Measurements from ENCODE around the gene RXRG. TPM values are rescaled to one million over a fixed set of nuclear protein-coding genes. Genes with fewer than 3 reads are reported as not detected.

Gene RXRG
- total RNA-seq, 6 experiments from 2014 or later: 0.26 to 0.32 TPM; not detected in 4

DNA sequence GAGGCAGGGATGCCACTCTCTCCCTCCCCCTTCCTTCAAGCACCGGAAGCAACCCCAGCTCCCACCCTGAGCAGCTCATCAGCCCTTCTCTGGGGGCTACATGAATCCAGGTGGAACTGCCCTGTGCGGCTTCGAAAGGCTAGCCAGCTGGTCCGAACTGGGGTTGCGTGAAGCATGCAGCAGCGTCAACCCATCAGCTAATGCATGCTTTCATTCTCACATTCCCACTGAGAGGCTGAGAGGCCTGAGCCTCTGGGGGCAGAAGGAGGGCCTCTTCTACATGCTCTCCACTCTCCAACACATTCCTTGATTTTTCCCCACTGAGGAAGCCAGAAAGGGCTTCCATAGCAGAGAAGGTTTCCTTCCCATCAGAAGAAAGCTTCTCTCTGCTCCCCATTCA, 5.6 kb downstream of the RXRG start:
- Histone ChIP-seq H3K9me3 (no peaks in the 10 kb centered on the region), H3K27me3 (no peaks in the 10 kb centered on the region), H3K27ac (no peak overlapping the region), H3K4me3 (no peak overlapping the region), H3K36me3 (no peaks in the 10 kb centered on the region), H3K4me1 (no peaks in the 10 kb centered on the region)
- no CpG with 5 or more reads among the region's 6 CpGs for WGBS (ENCODE audit: insufficient coverage, low coverage, low lambda C conversion rate, missing lambda C conversion rate)
- TF ChIP-seq, protein P1, sequence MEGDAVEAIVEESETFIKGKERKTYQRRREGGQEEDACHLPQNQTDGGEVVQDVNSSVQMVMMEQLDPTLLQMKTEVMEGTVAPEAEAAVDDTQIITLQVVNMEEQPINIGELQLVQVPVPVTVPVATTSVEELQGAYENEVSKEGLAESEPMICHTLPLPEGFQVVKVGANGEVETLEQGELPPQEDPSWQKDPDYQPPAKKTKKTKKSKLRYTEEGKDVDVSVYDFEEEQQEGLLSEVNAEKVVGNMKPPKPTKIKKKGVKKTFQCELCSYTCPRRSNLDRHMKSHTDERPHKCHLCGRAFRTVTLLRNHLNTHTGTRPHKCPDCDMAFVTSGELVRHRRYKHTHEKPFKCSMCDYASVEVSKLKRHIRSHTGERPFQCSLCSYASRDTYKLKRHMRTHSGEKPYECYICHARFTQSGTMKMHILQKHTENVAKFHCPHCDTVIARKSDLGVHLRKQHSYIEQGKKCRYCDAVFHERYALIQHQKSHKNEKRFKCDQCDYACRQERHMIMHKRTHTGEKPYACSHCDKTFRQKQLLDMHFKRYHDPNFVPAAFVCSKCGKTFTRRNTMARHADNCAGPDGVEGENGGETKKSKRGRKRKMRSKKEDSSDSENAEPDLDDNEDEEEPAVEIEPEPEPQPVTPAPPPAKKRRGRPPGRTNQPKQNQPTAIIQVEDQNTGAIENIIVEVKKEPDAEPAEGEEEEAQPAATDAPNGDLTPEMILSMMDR (IDR thresholded peaks at IDR 0.05): no peak
- TF ChIP-seq POLR2A (IDR thresholded peaks at IDR 0.05): no peak
- intact Hi-C loops (cut with DNase I): no loop called here
- no peak for DNase-seq
- no peak for ATAC-seq

DNA sequence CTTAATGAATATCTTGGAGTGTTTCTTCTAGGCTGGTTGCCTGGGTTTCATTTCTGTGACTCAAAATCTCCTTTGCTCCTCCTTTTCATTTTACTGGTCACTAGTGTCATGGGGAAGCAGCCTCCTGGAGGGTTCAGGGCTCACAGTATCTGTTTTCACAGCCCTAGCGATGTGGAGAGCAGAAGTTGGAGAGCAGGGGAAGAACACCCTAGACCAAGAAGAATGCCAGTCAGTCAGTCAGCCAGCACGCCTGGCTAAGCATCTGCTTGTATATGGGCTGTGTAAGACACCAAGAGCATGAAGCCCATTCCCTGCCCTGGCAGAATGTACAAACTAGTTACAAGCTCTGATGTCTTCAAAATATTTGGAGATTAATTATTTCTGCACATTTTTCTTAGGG, 7.9 kb downstream of the RXRG start:
- no peak for TF ChIP-seq POLR2A (IDR thresholded peaks at IDR 0.05)
- TF ChIP-seq, protein P1 (IDR thresholded peaks at IDR 0.05): no peak
- H3K4me1 ChIP-seq: no peaks in the 10 kb centered on the region
- 50% methylated on average over 1 of the region's 2 CpGs for WGBS (ENCODE audit: insufficient coverage, low coverage, low lambda C conversion rate, missing lambda C conversion rate)
- H3K27ac ChIP-seq: no peak overlapping the region
- no peaks in the 10 kb centered on the region for H3K9me3 ChIP-seq
- intact Hi-C loops (cut with DNase I): no loop called here
- DNase-seq (no peak), ATAC-seq (no peak)
- no peaks in the 10 kb centered on the region for H3K36me3 ChIP-seq
- no peaks in the 10 kb centered on the region for H3K27me3 ChIP-seq
- H3K4me3 ChIP-seq: no peak overlapping the region

DNA sequence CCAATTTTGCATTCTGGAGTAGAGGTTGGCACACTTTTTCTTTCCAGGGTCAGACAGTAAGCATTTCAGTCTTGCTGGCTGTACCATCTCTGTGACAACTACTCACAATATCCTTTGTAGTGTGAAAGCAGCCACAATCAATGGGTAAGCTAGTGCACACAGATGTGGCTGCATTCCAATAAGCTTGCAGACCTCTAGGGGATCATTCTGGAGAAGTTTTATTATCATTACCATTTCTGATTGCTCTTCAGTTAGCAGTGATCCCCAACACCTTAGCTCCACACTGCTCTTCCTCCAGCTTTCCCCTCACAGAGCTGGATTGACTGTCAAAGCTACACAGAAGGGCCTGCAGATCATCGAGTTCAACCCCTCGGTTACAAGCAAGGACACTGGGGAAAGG, 9.1 kb downstream of the RXRG start:
- intact Hi-C loops (cut with DNase I): no loop called here
- no peak for ATAC-seq
- 68% methylated on average over 2 of the region's 2 CpGs for WGBS (ENCODE audit: insufficient coverage, low coverage, low lambda C conversion rate, missing lambda C conversion rate)

DNA sequence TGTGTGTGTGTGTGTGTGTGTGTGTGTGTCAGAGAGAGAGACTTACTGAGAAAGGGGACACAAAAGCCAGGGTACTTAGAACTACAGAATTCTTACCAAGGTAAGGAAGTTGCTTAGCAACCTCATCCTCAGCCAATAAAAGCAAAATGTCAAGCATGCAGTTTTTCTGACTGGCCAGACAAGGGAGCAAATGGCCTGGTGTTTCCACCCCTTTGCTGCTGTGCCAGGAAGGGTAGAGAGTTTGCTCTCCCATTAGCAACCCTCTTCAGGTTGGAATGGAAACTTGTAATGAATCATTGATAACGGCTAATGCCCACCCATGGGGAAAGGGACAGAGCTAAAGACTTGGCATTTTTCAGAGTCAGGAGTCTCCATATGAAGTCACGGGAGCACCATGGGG, 10.6 kb downstream of the RXRG start:
- 0% methylated on average over 1 of the region's 2 CpGs for WGBS (ENCODE audit: insufficient coverage, low coverage, low lambda C conversion rate, missing lambda C conversion rate)
- Histone ChIP-seq H3K27me3 (no peaks in the 10 kb centered on the region), H3K4me3 (no peak overlapping the region), H3K27ac (no peak overlapping the region), H3K36me3 (no peaks in the 10 kb centered on the region), H3K9me3 (no peaks in the 10 kb centered on the region), H3K4me1 (no peaks in the 10 kb centered on the region)
- DNase-seq: no peak
- intact Hi-C loops (cut with DNase I): no loop called here
- TF ChIP-seq POLR2A (IDR thresholded peaks at IDR 0.05): no peak
- TF ChIP-seq, protein P1 (IDR thresholded peaks at IDR 0.05): no peak
- ATAC-seq: no peak

More for the DNA sequence above, 9.1 kb downstream of the RXRG start:
- Histone ChIP-seq H3K4me3 (no peak overlapping the region), H3K27ac (no peak overlapping the region), H3K36me3 (no peaks in the 10 kb centered on the region), H3K27me3 (no peaks in the 10 kb centered on the region), H3K9me3 (no peaks in the 10 kb centered on the region), H3K4me1 (no peaks in the 10 kb centered on the region)
- TF ChIP-seq, protein P1 (IDR thresholded peaks at IDR 0.05): no peak
- TF ChIP-seq POLR2A (IDR thresholded peaks at IDR 0.05): no peak
- no peak for DNase-seq

DNA sequence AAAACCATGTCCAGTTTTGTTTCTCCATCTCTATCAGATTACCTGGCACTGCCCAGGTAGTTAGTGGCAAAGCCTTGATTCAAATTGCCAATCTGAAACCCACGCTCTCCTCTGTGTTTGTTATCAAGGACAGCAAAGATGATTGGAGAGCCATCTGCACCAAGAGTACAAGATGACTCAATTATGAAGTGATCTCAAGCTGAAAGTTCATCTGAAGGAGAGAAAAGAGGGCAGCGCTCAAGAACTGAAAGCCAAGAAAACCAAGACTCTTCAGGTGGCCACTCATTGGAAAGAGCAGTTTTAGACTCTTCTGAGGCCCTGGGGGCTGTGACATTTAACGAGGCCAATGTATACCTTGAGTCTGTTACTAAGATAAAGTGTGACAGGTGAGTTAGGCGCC, 13.8 kb downstream of the RXRG start:
- TF ChIP-seq, protein P1 (IDR thresholded peaks at IDR 0.05): no peak
- no peak for TF ChIP-seq POLR2A (IDR thresholded peaks at IDR 0.05)
- ATAC-seq (no peak), DNase-seq (no peak)
- Histone ChIP-seq H3K36me3 (no peaks in the 10 kb centered on the region), H3K9me3 (no peaks in the 10 kb centered on the region), H3K4me1 (no peaks in the 10 kb centered on the region), H3K4me3 (no peak overlapping the region), H3K27ac (no peak overlapping the region), H3K27me3 (no peaks in the 10 kb centered on the region)
- WGBS (ENCODE audit: insufficient coverage, low coverage, low lambda C conversion rate, missing lambda C conversion rate): 74% methylated on average over 4 of the region's 4 CpGs
- intact Hi-C loops (cut with DNase I): no loop called here

Measured in right lobe of liver (tissue), 6 donors.